Cardiac muscle cell (in vitro differentiated cells and primary cell): ENCODE results near the gene FUT3. TPM values are rescaled to one million over a fixed set of nuclear protein-coding genes. Genes with fewer than 3 reads are reported as not detected.
A peak's percentile ranks its signal among the peaks of the same experiment; 100 is the strongest.

Source experiments
- DNase-seq, 2 donors: peaks; one replicate each; pipeline versions ENCODE4 v3.0.0 to v3.0.0-alpha.2; 2010 to 2017; ENCODE audit warnings: low read depth in 1 of 2, low spot score in 1 of 2
- H3K27ac ChIP-seq: fragments of 200-600 bp; sonication (generic); 2 replicates; pipeline ENCODE4 v1.5.1; 2016
- H3K27me3 ChIP-seq: fragments of 200-600 bp; sonication (generic); 2 replicates; pipeline ENCODE4 v1.6.0; 2016; ENCODE audit warnings: control low read depth
- H3K36me3 ChIP-seq: fragments of 200-600 bp; sonication (generic); 2 replicates; pipeline ENCODE4 v1.5.1; 2016; ENCODE audit warnings: control low read depth
- H3K4me1 ChIP-seq: fragments of 200-600 bp; sonication (generic); 2 replicates; pipeline ENCODE4 v1.8.1; 2017; ENCODE audit warnings: low read depth, mild to moderate bottlenecking, mixed run types
- H3K4me3 ChIP-seq: fragments of 200-600 bp; sonication (generic); 2 replicates; pipeline ENCODE4 v1.5.1; 2016; ENCODE audit warnings: mild to moderate bottlenecking
- H3K9me3 ChIP-seq: fragments of 200-600 bp; sonication (generic); 2 replicates; pipeline ENCODE4 v1.5.1; 2017; ENCODE audit warnings: low read depth, mild to moderate bottlenecking, control low read depth
- CTCF ChIP-seq: IDR thresholded peaks from 2 replicates; pipeline ENCODE4 v1.5.1; 2012; ENCODE audit warnings: low read depth, mild to moderate bottlenecking, low read length
- polyA plus RNA-seq: library from polyadenylated mRNA; unstranded; fragments of >200 nt; fragmentation: Nextera tagmentation; extraction: Ambion mirVana; gene quantifications from 2 replicates; pipeline ENCODE4 v1.2.1, GENCODE V29; 2016
- total RNA-seq: library from RNA; depleted of rRNA; stranded (reverse); fragments of >200 nt; gene quantifications from 2 replicates; pipeline ENCODE4 v1.2.3, GENCODE V29; 2016

The FUT3 gene
- total and polyA plus RNA-seq, 2 experiments from 2014 or later: 3.8 TPM; not detected in 1

DNA sequence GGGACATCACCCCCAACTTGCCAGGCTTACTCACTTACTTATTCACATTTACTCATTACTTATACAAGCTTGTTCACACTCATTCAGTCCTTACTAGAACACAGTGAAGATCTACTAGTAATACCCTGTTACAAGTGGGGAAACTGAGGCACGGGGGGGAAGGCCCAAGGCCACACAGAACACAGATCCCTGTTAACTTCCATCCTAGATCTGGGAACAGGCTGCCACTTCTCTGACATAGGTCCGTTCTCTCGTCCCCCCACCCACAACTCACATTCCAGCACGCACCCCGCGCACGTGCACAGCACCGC, 47.9 kb downstream of the FUT3 start:
- H3K36me3 ChIP-seq: no peaks in the 10 kb centered on the region
- no peak for TF ChIP-seq CTCF
- H3K4me1 ChIP-seq: peaks cover 7% of the 10 kb centered on the region
- DNase-seq: no peak
- H3K27ac ChIP-seq: no peak overlapping the region
- H3K27me3 ChIP-seq: no peaks in the 10 kb centered on the region
- no peak overlapping the region for H3K4me3 ChIP-seq
- no peaks in the 10 kb centered on the region for H3K9me3 ChIP-seq

- H3K27ac ChIP-seq: no peak overlapping the region
- no peaks in the 10 kb centered on the region for H3K36me3 ChIP-seq
- H3K4me1 ChIP-seq: peaks cover 7% of the 10 kb centered on the region
- no peaks in the 10 kb centered on the region for H3K9me3 ChIP-seq
- no peaks in the 10 kb centered on the region for H3K27me3 ChIP-seq
- H3K4me3 ChIP-seq: no peak overlapping the region
- TF ChIP-seq CTCF: no peak
- DNase-seq: peak; percentile 37 to 80
Measured at GRCh38 chr19:5801796-5802619, 49.2 kb downstream of the FUT3 start.

DNA sequence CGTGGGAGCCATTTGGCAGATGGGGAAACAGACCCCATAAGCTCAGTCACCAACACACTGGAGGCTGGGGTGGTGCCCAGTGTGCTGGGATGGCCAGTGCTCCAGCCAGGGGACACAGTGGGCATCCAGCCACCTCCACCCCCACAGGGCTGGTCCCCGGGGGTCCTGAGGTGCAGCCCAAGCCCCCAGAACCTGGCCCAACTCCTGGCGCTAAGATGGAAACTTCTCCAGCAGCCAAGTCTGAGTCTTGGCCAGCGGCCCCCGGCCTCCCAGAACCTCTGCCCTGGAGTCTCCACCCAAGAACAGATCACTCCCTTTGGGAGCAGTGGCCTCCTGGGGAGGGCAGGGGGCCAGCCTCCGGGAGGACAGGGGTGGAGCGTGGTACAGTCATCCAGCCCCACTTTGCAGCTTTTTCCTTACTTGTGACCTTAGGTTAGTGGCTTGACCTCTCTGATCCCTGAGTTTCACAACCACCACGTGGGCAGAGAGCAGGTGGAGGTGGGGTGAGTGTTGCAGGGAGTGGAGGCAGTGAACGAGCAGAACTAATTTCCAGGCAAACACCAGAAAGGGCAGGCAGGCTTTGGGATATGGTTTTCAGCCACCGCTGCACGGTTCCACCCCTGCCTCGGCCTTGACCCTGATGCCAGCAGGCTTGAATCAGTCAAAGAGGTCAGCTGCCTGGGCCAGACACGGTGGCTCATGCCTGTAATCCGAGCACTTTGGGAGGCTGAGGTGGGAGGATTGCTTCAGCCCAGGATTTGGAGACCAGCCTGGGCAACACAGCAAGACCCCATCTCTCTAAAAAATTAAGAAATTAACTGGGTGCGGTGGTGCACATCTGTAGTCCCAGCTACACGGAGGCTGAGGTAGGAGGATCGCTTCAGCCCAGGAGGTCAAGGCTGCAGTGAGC, 50.6 kb downstream of the FUT3 start:
- Histone ChIP-seq H3K27ac (no peak overlapping the region), H3K9me3 (no peaks in the 10 kb centered on the region), H3K36me3 (no peaks in the 10 kb centered on the region), H3K4me1 (peaks cover 3% of the 10 kb centered on the region), H3K4me3 (no peak overlapping the region), H3K27me3 (no peaks in the 10 kb centered on the region)
- no peak for TF ChIP-seq CTCF
- DNase-seq: no peak

- Histone ChIP-seq H3K9me3 (no peaks in the 10 kb centered on the region), H3K4me1 (peaks cover 3% of the 10 kb centered on the region), H3K4me3 (no peak overlapping the region), H3K27ac (no peak overlapping the region), H3K36me3 (no peaks in the 10 kb centered on the region), H3K27me3 (no peaks in the 10 kb centered on the region)
- DNase-seq: peak in 1 of 2 donors; percentile 19
- TF ChIP-seq CTCF: no peak
Measured at GRCh38 chr19:5799247-5800241, 51.7 kb downstream of the FUT3 start.

- no peaks in the 10 kb centered on the region for H3K27me3 ChIP-seq
Measured at GRCh38 chr19:5798244-5798643, 53.0 kb downstream of the FUT3 start.

More at GRCh38 chr19:5798244-5798643, 53.0 kb downstream of the FUT3 start:
- no peak overlapping the region for H3K4me3 ChIP-seq
- DNase-seq: no peak
- H3K9me3 ChIP-seq: no peaks in the 10 kb centered on the region
- H3K27ac ChIP-seq: no peak overlapping the region
- no peaks in the 10 kb centered on the region for H3K36me3 ChIP-seq
- TF ChIP-seq CTCF: no peak
- no peaks in the 10 kb centered on the region for H3K4me1 ChIP-seq
